Transverse colon (tissue), 3 donors: ENCODE results near the gene VPS9D1.

Experiments
- POLR2A ChIP-seq: fragments of 450-650 bp; IDR thresholded peaks from one replicate; pipeline ENCODE4 v1.6.1; 2016; ENCODE audit warnings: antibody characterized with exemption, mild to moderate bottlenecking, moderate library complexity
- TF ChIP-seq, protein P1 (sequence below), 5 experiments: fragments of 200-600 bp in 3 of 5; fragments of 450-650 bp in 2 of 5; sonication (generic) in 3 of 5; IDR thresholded peaks; 1 replicate in 2 of 5; 2 replicates in 3 of 5; pipeline ENCODE4 v1.5.1; 2016 to 2017; ENCODE audit warnings: antibody characterized with exemption in 5 of 5, inconsistent platforms in 3 of 5, mild to moderate bottlenecking in 2 of 5, moderate library complexity in 1 of 5

- TF ChIP-seq POLR2A = no peak
- TF ChIP-seq, protein P1, sequence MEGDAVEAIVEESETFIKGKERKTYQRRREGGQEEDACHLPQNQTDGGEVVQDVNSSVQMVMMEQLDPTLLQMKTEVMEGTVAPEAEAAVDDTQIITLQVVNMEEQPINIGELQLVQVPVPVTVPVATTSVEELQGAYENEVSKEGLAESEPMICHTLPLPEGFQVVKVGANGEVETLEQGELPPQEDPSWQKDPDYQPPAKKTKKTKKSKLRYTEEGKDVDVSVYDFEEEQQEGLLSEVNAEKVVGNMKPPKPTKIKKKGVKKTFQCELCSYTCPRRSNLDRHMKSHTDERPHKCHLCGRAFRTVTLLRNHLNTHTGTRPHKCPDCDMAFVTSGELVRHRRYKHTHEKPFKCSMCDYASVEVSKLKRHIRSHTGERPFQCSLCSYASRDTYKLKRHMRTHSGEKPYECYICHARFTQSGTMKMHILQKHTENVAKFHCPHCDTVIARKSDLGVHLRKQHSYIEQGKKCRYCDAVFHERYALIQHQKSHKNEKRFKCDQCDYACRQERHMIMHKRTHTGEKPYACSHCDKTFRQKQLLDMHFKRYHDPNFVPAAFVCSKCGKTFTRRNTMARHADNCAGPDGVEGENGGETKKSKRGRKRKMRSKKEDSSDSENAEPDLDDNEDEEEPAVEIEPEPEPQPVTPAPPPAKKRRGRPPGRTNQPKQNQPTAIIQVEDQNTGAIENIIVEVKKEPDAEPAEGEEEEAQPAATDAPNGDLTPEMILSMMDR (IDR thresholded peaks at IDR 0.05) = no peak
Measured at GRCh38 chr16:89748921-89749320, 28.2 kb upstream of the VPS9D1 start.
